HepG2 (cell line): ENCODE measurements around the gene GEMIN2. TPM values are rescaled to one million over a fixed set of nuclear protein-coding genes. Genes with fewer than 3 reads are reported as not detected.

Experiments used
- AGO2 ChIP-seq: fragments of 200-400 bp; formaldehyde crosslinking; optimal IDR thresholded peaks from 2 replicates; pipeline ENCODE3; 2017; ENCODE audit warnings: mild to moderate bottlenecking, low read depth, low read length, moderate library complexity
- CTCF ChIP-seq: sonication (generic); formaldehyde crosslinking; IDR thresholded peaks from 2 replicates; pipeline ENCODE4 v1.5.0; 2020; ENCODE audit warnings: mild to moderate bottlenecking, missing genetic modification reagents, moderate library complexity
- ESRRA ChIP-seq: sonication (generic); formaldehyde crosslinking; IDR thresholded peaks from 2 replicates; pipeline ENCODE4 v1.5.1; 2020; ENCODE audit warnings: mild to moderate bottlenecking, low read depth, missing genetic modification reagents
- KAT2B ChIP-seq: fragments of 150-350 bp; IDR thresholded peaks from 2 replicates; pipeline ENCODE4 v1.6.1; 2014; ENCODE audit warnings: low read depth, low read length, borderline replicate concordance
- RBM22 ChIP-seq: fragments of 200-400 bp; formaldehyde crosslinking; optimal IDR thresholded peaks from 2 replicates; pipeline ENCODE3; 2017; ENCODE audit warnings: mild to moderate bottlenecking, low read length, moderate library complexity
- SOX13 ChIP-seq, 3 experiments: fragments of 450-650 bp in 1 of 3; sonication (generic) in 1 of 3; formaldehyde crosslinking in 1 of 3; IDR thresholded peaks in 2 of 3; conservative IDR thresholded peaks in 1 of 3; 2 replicates each; pipeline versions ENCODE4 v1.5.0 to v1.6.1; 2016 to 2020; ENCODE audit warnings: antibody characterized with exemption in 1 of 3, mild to moderate bottlenecking in 1 of 3, missing compliant biosample characterization in 1 of 3, missing genetic modification reagents in 1 of 3, moderate library complexity in 1 of 3
- ZBTB40 ChIP-seq, 2 experiments: fragments of 450-650 bp in 1 of 2; sonication (generic) in 1 of 2; formaldehyde crosslinking in 1 of 2; IDR thresholded peaks; 2 replicates each; pipeline versions ENCODE4 v1.6.1 to v1.8.0; 2016 to 2022; ENCODE audit warnings: antibody characterized with exemption in 1 of 2, mild to moderate bottlenecking in 1 of 2, missing genetic modification reagents in 1 of 2
- ZC3H13 ChIP-seq: sonication (generic); formaldehyde crosslinking; IDR thresholded peaks from 2 replicates; pipeline ENCODE4 v1.8.1; 2023; ENCODE audit warnings: mild to moderate bottlenecking, missing genetic modification reagents, moderate library complexity
- ZIK1 ChIP-seq: sonication (generic); formaldehyde crosslinking; IDR thresholded peaks from 2 replicates; pipeline ENCODE4 v1.5.0; 2020; ENCODE audit warnings: mild to moderate bottlenecking, low read depth, missing genetic modification reagents, borderline replicate concordance
- ZNF280B ChIP-seq: sonication (generic); formaldehyde crosslinking; IDR thresholded peaks from 2 replicates; pipeline ENCODE4 v1.5.0; 2020; ENCODE audit warnings: missing genetic modification reagents, mild to moderate bottlenecking, borderline replicate concordance
- ZNF292 ChIP-seq: sonication (generic); formaldehyde crosslinking; IDR thresholded peaks from 2 replicates; pipeline ENCODE4 v1.8.1; 2022; ENCODE audit warnings: mild to moderate bottlenecking, low read depth, missing genetic modification reagents, borderline replicate concordance
- ZNF3 ChIP-seq: IDR thresholded peaks from 2 replicates; pipeline ENCODE4 v1.7.0; 2017; ENCODE audit warnings: inconsistent platforms
- ZNF354B ChIP-seq: sonication (generic); formaldehyde crosslinking; IDR thresholded peaks from 2 replicates; pipeline ENCODE4 v1.8.0; 2022; ENCODE audit warnings: mild to moderate bottlenecking, missing genetic modification reagents
- ZNF576 ChIP-seq: sonication (generic); formaldehyde crosslinking; IDR thresholded peaks from 2 replicates; pipeline ENCODE4 v1.4.0; 2020; ENCODE audit warnings: mild to moderate bottlenecking, missing genetic modification reagents
- polyA plus RNA-seq, 8 experiments: library from polyadenylated mRNA; depleted of rRNA in 3 of 8; stranded (reverse) in 7 of 8; unstranded in 1 of 8; fragments of >200 nt; fragmentation: Illumina TruSeq in 4 of 8; extraction: Trizol in 4 of 8; gene quantifications; 2 replicates each; pipeline versions ENCODE4 v1.2.1 to v1.2.3, GENCODE V29; 2011 to 2016; ENCODE audit warnings: low read depth in 4 of 8, missing spikeins in 1 of 8, mixed read lengths in 1 of 8; ENCODE audit not compliant: insufficient read depth in 1 of 8
- total RNA-seq, 5 experiments: library from RNA; depleted of rRNA; stranded (reverse); fragments of >200 nt; fragmentation: Illumina TruSeq; extraction: Trizol; gene quantifications; 2 replicates each; pipeline ENCODE4 v1.2.3, GENCODE V29; 2016; ENCODE audit warnings: low read depth in 1 of 5

Gene GEMIN2
- total and polyA plus RNA-seq, 2 of the 13 experiments (the other 11 are each of a cell fraction or from before 2014, with no cell fraction given) = 54.8 to 110 TPM

GRCh38 chr14:39181026-39181692 lies 67.0 kb downstream of the GEMIN2 start (continued):
- TF ChIP-seq ESRRA (0 out of 2 replicates have a peak, but pooled peaks have one; percentile 47), ZNF576 (0 out of 2 replicates have a peak, but pooled peaks have one; percentile 41), ZNF292 (no peak), CTCF (CRISPR knock-in tag) (no peak), ZNF354B (CRISPR knock-in tag) (0 out of 2 replicates have a peak, but pooled peaks have one; percentile 34), ZBTB40 (IDR thresholded peaks at IDR 0.05) (0 out of 2 replicates have a peak, but pooled peaks have one; percentile 12), ZBTB40 (CRISPR knock-in tag; IDR thresholded peaks at IDR 0.05) (no peak), KAT2B (no peak), ZNF3 (CRISPR knock-in tag) (no peak), RBM22 (peak; percentile 98), SOX13 (IDR thresholded peaks at IDR 0.05) (no peak), SOX13 (CRISPR knock-in tag; conservative IDR thresholded peaks at IDR 0.05 in 1 of 2, IDR thresholded peaks at IDR 0.05 in 1 of 2) (peak in 1 of 2 experiments; percentile 20; a peak in 1 of 4 replicates), ZNF280B (no peak), ZC3H13 (CRISPR knock-in tag) (no peak), AGO2 (peak; percentile 27), ZIK1 (CRISPR knock-in tag) (0 out of 2 replicates have a peak, but pooled peaks have one; percentile 17)
